ENCODE data around the gene KCNK7.
A peak's percentile ranks its signal among the peaks of the same experiment; 100 is the strongest.

The KCNK7 gene

DNA sequence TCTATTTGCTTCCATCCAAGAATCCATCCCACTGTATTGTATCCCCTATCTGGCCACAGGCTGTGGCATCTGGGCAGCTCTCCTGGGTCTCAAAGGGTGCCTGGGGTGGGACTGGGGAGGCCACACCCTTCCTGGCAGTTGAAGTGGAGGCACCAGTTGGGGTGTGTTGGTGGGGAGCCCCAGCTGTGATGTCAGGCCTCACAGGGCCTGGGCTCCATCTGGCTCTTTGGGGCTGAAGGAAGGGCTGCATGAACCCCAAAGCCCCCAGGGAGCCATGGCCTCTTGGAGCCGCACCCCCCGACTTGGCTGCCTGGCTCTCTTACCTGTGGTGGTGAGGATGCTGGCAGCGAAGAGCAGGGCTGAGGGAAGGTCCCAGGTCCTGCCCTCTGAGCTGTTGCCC is 469 bp downstream of the KCNK7 start:
- Histone ChIP-seq H3K4me3 (ENCODE audit: low read depth, low read length) (no peak overlapping the region), H3K9me3 (no peaks in the 10 kb centered on the region), H3K36me3 (no peaks in the 10 kb centered on the region), H3K27me3 (no peaks in the 10 kb centered on the region), H3K4me1 (no peaks in the 10 kb centered on the region)
- TF ChIP-seq, protein P1, sequence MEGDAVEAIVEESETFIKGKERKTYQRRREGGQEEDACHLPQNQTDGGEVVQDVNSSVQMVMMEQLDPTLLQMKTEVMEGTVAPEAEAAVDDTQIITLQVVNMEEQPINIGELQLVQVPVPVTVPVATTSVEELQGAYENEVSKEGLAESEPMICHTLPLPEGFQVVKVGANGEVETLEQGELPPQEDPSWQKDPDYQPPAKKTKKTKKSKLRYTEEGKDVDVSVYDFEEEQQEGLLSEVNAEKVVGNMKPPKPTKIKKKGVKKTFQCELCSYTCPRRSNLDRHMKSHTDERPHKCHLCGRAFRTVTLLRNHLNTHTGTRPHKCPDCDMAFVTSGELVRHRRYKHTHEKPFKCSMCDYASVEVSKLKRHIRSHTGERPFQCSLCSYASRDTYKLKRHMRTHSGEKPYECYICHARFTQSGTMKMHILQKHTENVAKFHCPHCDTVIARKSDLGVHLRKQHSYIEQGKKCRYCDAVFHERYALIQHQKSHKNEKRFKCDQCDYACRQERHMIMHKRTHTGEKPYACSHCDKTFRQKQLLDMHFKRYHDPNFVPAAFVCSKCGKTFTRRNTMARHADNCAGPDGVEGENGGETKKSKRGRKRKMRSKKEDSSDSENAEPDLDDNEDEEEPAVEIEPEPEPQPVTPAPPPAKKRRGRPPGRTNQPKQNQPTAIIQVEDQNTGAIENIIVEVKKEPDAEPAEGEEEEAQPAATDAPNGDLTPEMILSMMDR (IDR thresholded peaks at IDR 0.05; ENCODE audit: low read depth, low read length), result no peak
- DNase-seq, result no peak

DNA sequence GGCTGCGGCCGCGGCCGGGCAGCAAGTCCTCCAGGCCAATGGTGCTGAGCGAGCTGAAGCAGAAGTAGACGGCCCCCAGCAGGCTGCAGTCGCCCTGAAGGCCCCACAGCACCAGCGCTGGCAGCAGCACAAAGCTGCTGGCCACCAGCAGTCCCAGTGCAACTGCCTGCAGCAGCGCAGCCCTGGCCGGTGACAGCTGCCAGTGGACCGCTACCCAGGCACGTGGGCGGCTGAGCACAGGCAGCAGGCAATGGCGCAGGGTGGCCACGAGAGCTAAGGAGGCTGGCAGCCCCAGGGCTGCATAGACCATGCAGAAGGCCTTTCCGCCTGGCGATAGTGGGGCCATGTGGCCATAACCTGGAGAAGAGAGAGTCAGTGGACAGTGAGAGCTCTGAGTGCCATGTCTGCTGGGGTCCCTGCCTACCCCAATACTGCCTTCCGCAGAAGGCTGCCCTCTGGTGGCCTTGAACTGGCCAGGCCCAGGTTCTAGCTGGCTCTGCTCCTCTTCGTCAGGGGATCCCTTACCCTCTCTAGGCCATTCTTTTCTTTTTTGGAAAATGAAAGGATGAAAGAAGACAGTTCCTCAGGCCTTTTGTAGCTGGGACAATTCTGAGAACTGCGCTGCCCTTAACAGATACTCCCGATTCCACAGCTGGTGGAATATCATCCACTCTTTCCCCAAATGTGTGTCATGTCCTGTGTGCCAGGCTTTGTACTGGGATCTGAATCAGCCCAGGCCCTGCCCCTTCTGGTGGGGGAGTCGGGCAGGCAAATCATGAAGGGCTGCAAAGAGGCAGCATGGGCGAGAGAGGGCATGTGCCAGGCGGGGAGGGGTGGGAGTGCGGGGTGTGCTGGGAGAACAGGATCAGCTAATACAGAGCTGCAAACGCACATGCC is 1.8 kb downstream of the KCNK7 start:
- H3K9me3 ChIP-seq, result no peaks in the 10 kb centered on the region
- no peak overlapping the region for H3K4me3 ChIP-seq (ENCODE audit: low read depth, low read length)
- no peaks in the 10 kb centered on the region for H3K4me1 ChIP-seq
- peak; percentile 64 for DNase-seq
- H3K36me3 ChIP-seq, result no peaks in the 10 kb centered on the region
- H3K27me3 ChIP-seq, result no peaks in the 10 kb centered on the region
- TF ChIP-seq, protein P1 (IDR thresholded peaks at IDR 0.05; ENCODE audit: low read depth, low read length), result peak; percentile 66

DNA sequence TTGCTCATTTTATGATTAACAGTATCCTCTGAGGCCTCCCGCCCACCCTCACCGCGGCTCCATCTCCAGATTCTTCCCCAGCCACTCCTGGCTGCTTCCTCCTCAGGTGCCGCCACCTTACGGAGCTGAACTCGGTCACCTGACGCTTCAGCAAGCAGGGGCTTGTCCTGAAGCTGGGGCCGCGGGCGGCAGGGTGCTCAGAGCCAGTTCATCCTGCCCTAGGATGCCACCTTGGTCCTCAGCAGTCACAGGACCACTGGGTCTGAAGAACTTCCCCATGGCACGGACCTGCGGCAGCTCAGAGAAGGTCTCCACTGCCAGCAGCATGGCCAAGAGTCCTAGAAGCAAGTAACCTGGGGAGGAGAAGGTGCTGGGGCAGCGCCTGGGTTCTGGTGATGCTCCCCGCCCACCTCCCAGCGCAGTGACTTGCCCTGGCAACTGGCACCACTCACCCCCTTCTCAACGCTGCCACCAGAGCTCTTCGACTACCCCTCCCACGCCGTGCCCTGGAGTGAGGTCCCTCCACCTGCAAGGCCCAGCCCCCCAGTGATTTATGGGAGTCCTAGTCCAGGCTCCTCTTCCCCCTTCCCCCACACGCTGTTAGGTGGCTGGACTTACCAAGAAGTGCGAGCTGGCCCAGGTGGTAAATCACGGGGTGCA is 2.6 kb downstream of the KCNK7 start:
- H3K4me3 ChIP-seq (ENCODE audit: low read depth, low read length), result no peak overlapping the region
- H3K36me3 ChIP-seq, result no peaks in the 10 kb centered on the region
- no peak for DNase-seq
- H3K4me1 ChIP-seq, result no peaks in the 10 kb centered on the region
- no peaks in the 10 kb centered on the region for H3K9me3 ChIP-seq
- TF ChIP-seq, protein P1 (IDR thresholded peaks at IDR 0.05; ENCODE audit: low read depth, low read length), result no peak
- no peaks in the 10 kb centered on the region for H3K27me3 ChIP-seq

DNA sequence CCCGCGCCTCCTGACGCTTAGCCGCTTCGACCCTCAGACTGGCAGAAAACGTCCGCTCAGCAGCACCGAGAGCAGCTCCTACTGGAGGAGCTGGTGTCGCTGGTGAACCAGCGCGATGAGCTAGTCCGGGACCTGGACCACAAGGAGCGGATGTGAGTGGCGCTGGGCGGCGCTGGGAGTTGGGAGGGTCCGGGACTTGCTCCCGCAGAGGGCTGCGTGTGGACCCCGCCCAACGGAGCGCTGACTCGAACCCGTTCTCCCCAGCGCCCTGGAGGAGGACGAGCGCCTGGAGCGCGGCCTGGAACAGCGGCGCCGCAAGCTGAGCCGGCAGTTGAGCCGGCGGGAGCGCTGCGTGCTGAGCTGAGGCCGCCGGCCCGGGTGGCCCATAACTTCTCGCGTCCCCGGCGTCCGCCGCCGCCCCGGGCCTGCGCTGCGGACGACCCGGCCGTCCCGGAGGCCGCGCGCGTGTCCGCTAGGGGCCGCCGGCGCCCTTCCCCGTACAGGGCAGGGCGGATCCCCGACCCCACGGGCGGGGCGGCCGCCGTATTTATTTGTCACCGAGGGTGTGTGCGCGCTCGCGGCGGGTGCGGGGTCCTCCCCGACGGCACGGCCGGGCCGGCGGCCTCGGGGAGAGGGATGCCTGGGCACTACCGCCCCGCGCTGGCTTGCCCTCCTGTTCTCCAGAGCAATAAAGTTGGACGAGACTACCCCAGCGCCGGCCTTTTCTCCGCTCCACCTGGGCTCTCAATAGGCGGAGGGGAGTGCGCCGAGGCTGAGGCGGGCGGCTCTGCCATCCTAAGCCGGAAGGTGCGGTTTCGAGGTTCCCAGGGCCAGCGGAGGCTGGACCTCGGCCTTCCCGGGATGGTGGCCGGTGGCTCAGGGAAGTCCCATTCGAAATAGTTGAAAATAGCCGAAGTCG is 3.4 kb downstream of the KCNK7 start:
- Histone ChIP-seq H3K9me3 (no peaks in the 10 kb centered on the region), H3K36me3 (no peaks in the 10 kb centered on the region), H3K4me1 (no peaks in the 10 kb centered on the region), H3K4me3 (ENCODE audit: low read depth, low read length) (no peak overlapping the region), H3K27me3 (no peaks in the 10 kb centered on the region)
- DNase-seq, result no peak
- TF ChIP-seq, protein P1 (IDR thresholded peaks at IDR 0.05; ENCODE audit: low read depth, low read length), result no peak

DNA sequence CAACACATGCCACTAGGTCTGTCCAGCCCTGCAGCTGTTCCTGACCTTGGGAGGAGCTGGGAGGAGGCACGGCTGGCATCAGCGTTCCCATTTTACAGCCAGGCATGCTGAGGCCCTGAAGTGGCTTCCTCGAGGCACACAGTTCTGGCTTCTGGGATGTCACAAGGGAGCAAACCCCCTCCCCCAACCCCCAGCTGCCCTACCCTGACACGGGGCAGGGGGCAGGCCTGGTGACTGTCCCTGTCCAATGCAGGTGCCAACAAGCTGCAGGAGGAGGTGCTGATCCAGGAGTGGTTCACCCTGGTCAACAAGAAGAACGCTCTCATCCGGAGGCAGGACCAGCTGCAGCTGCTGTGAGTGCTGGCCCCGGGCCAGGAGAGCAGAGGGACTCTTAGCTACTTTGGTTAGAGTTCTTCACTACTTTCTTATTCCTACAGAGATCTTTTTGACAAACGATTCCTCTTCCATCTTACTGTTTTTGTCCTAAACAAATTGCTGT is 5.3 kb downstream of the KCNK7 start:
- Histone ChIP-seq H3K36me3 (no peaks in the 10 kb centered on the region), H3K9me3 (no peaks in the 10 kb centered on the region), H3K4me3 (ENCODE audit: low read depth, low read length) (no peak overlapping the region), H3K4me1 (no peaks in the 10 kb centered on the region), H3K27me3 (no peaks in the 10 kb centered on the region)
- TF ChIP-seq, protein P1 (IDR thresholded peaks at IDR 0.05; ENCODE audit: low read depth, low read length), result no peak
- DNase-seq, result peak; percentile 41
